SHP77 treated with DMSO at 0.1 percent for 48 hours (cell line): ENCODE measurements around the gene RAI1.

ENCODE experiments used
- DNase-seq: peaks from one replicate; lab custom pipeline; 2025; lab: John Stamatoyannopoulos, UW

Gene RAI1

GRCh38 chr17:17784657-17785267 lies 103.5 kb downstream of the RAI1 start:
- DNase-seq = no peak

GRCh38 chr17:17785407-17785806 lies 104.1 kb downstream of the RAI1 start:
- DNase-seq = no peak

GRCh38 chr17:17786998-17787397 lies 105.7 kb downstream of the RAI1 start:
- no peak for DNase-seq

- DNase-seq = no peak
Observed at GRCh38 chr17:17787568-17787967, 106.3 kb downstream of the RAI1 start.

GRCh38 chr17:17788967-17789366 lies 107.7 kb downstream of the RAI1 start:
- DNase-seq = no peak

- no peak for DNase-seq
Observed at GRCh38 chr17:17789410-17789809, 108.2 kb downstream of the RAI1 start.

- DNase-seq = no peak
Observed at GRCh38 chr17:17789828-17790636, 108.8 kb downstream of the RAI1 start.

GRCh38 chr17:17790637-17791464 lies 109.6 kb downstream of the RAI1 start:
- DNase-seq = no peak

GRCh38 chr17:17792037-17792550 lies 110.8 kb downstream of the RAI1 start:
- no peak for DNase-seq

- DNase-seq = no peak
Observed at GRCh38 chr17:17792551-17793377, 111.5 kb downstream of the RAI1 start.

- DNase-seq = no peak
Observed at GRCh38 chr17:17793378-17794214, 112.3 kb downstream of the RAI1 start.

GRCh38 chr17:17794382-17794781 lies 113.1 kb downstream of the RAI1 start:
- no peak for DNase-seq

- no peak for DNase-seq
Observed at GRCh38 chr17:17795296-17795695, 114.0 kb downstream of the RAI1 start.

GRCh38 chr17:17795946-17796786 lies 114.9 kb downstream of the RAI1 start:
- DNase-seq = no peak

GRCh38 chr17:17796787-17797061 lies 115.5 kb downstream of the RAI1 start:
- no peak for DNase-seq

- DNase-seq = no peak
Observed at GRCh38 chr17:17797119-17797809, 116.0 kb downstream of the RAI1 start.

- no peak for DNase-seq
Observed at GRCh38 chr17:17798010-17798556, 116.8 kb downstream of the RAI1 start.

- DNase-seq = no peak
Observed at GRCh38 chr17:17798573-17799255, 117.5 kb downstream of the RAI1 start.
